HCT116 (cell line): ENCODE results near the gene PLEKHG5. TPM values are rescaled to one million over a fixed set of nuclear protein-coding genes. Genes with fewer than 3 reads are reported as not detected.
A peak's percentile ranks its signal among the peaks of the same experiment; 100 is the strongest.

Experiments
- ATAC-seq: fragments of 200-7000 bp; cut with Tn5 transposase; 2 replicates; pipeline ENCODE4 v1.9.1; 2020; ENCODE audit warnings: mild to moderate bottlenecking, moderate library complexity
- BruUV-seq: library from RNA; stranded (reverse); fragments of 400-500 nt; replicated peaks from 2 replicates; lab custom pipeline; 2021; lab: Mats Ljungman, UMichigan
- CTCF ChIA-PET: fragments of 300-600 bp; sonication (Branson Sonifier 250); formaldehyde crosslinking; loops from one replicate; lab custom pipeline; 2021; ENCODE audit warnings: antibody characterized with exemption; lab: Charles Lee
- POLR2A ChIA-PET: fragments of 300-600, 350-600 bp; sonication (Branson Sonifier 250); formaldehyde crosslinking; loops from one replicate; lab custom pipeline; 2021; ENCODE audit warnings: antibody characterized with exemption; lab: Charles Lee
- RAD21 ChIA-PET, 2 experiments: fragments of 300-600 bp; sonication (Branson Sonifier 250); formaldehyde crosslinking; loops; one replicate each; lab custom pipeline; 2023; ENCODE audit warnings: low total read pairs in 2 of 2; ENCODE audit not compliant: uncharacterized antibody in 2 of 2, unreplicated experiment in 2 of 2, low non-redundant PET in 1 of 2; lab: Charles Lee
- DNase-seq: peaks from one replicate; pipeline ENCODE4 v3.0.0-alpha.2; 2010; ENCODE audit warnings: low read depth, low spot score
- H2AFZ ChIP-seq: fragments of 200-600 bp; shearing (Covaris generic), sonication (generic); 2 replicates; pipeline ENCODE4 v1.6.1; 2017; ENCODE audit warnings: low read depth, mixed run types, mixed read lengths, antibody characterized with exemption, low read length; ENCODE audit not compliant: poor library complexity, severe bottlenecking
- H3K27ac ChIP-seq: 2 replicates; pipeline ENCODE4 v1.5.1; 2012; ENCODE audit warnings: low read depth, low read length
- H3K27me3 ChIP-seq: fragments of 200-600 bp; sonication (generic); 2 replicates; pipeline ENCODE4 v1.6.1; 2016; ENCODE audit warnings: mixed run types, low read length, mixed read lengths; ENCODE audit not compliant: insufficient read depth
- H3K36me3 ChIP-seq, 2 experiments: fragments of 200-500 bp in 1 of 2; fragments of 200-600 bp in 1 of 2; sonication (Bioruptor generic) in 1 of 2; sonication (generic) in 1 of 2; 2 replicates each; pipeline versions ENCODE4 v1.5.1 to v1.6.1; 2014 to 2016; ENCODE audit warnings: low read length in 2 of 2, inconsistent platforms in 1 of 2, mixed read lengths in 1 of 2, mixed run types in 1 of 2; ENCODE audit not compliant: insufficient read depth in 2 of 2, control insufficient read depth in 1 of 2
- H3K4me1 ChIP-seq, 2 experiments: fragments of 200-600 bp in 1 of 2; sonication (generic) in 1 of 2; 2 replicates each; pipeline versions ENCODE4 v1.5.1 to v1.6.1; 2012 to 2017; ENCODE audit warnings: low read length in 2 of 2, inconsistent platforms in 1 of 2, mild to moderate bottlenecking in 1 of 2, mixed read lengths in 1 of 2, mixed run types in 1 of 2, moderate library complexity in 1 of 2; ENCODE audit not compliant: insufficient read depth in 2 of 2, control insufficient read depth in 1 of 2
- H3K4me2 ChIP-seq: fragments of 200-600 bp; sonication (generic); 2 replicates; pipeline ENCODE4 v1.6.1; 2017; ENCODE audit warnings: mixed run types, low read length, mixed read lengths
- H3K4me3 ChIP-seq, 2 experiments: fragments of 200-600 bp in 1 of 2; sonication (generic) in 1 of 2; replicated peaks in 1 of 2; 2 replicates each; pipeline ENCODE4 v1.5.1; 2011 to 2016; ENCODE audit warnings: low read length in 2 of 2, control low read depth in 1 of 2, low read depth in 1 of 2, mild to moderate bottlenecking in 1 of 2, mixed read lengths in 1 of 2, mixed run types in 1 of 2
- H3K79me2 ChIP-seq: fragments of 200-600 bp; sonication (generic); 2 replicates; pipeline ENCODE4 v1.6.1; 2017; ENCODE audit warnings: mild to moderate bottlenecking, mixed run types, low read length, moderate library complexity, mixed read lengths; ENCODE audit not compliant: insufficient read depth
- H3K9ac ChIP-seq: fragments of 200-600 bp; sonication (generic); 2 replicates; pipeline ENCODE4 v1.6.1; 2016; ENCODE audit warnings: low read length, mixed read lengths
- H3K9me2 ChIP-seq: fragments of 200-600 bp; sonication (generic), shearing (Covaris generic); 2 replicates; pipeline ENCODE4 v1.6.1; 2017; ENCODE audit warnings: mixed run types, mild to moderate bottlenecking, moderate library complexity; ENCODE audit not compliant: insufficient read depth
- H3K9me3 ChIP-seq, 2 experiments: fragments of 200-500 bp in 1 of 2; fragments of 200-600 bp in 1 of 2; sonication (Bioruptor generic) in 1 of 2; sonication (generic) in 1 of 2; 2 replicates each; pipeline ENCODE4 v1.6.1; 2014 to 2017; ENCODE audit warnings: low read length in 2 of 2, mixed read lengths in 2 of 2, inconsistent platforms in 1 of 2, low read depth in 1 of 2, mild to moderate bottlenecking in 1 of 2, mixed run types in 1 of 2, moderate library complexity in 1 of 2; ENCODE audit not compliant: control insufficient read depth in 1 of 2, insufficient read depth in 1 of 2
- H4K20me1 ChIP-seq: fragments of 200-600 bp; sonication (generic), shearing (Covaris generic); 2 replicates; pipeline ENCODE4 v1.6.1; 2017; ENCODE audit warnings: mixed run types, mild to moderate bottlenecking, moderate library complexity; ENCODE audit not compliant: insufficient read depth
- ELF1 ChIP-seq: IDR thresholded peaks from 2 replicates; pipeline ENCODE4 v1.6.1; 2012; ENCODE audit warnings: low read depth, borderline replicate concordance
- JUND ChIP-seq: IDR thresholded peaks from 2 replicates; pipeline ENCODE4 v1.6.1; 2012
- REST ChIP-seq: IDR thresholded peaks from 2 replicates; pipeline ENCODE4 v1.6.1; 2012; ENCODE audit warnings: low read depth
- intact Hi-C: fragments of 100-400 bp; cut with micrococcal nuclease; formaldehyde crosslinking; loops from 2 replicates; pipeline ENCODE4 v1.10.0; 2022
- total RNA-seq: library from RNA; stranded (reverse); gene quantifications from one replicate; pipeline ENCODE4 v1.2.1, GENCODE V29; 2021; ENCODE audit not compliant: unreplicated experiment

The PLEKHG5 gene
- total RNA-seq, 1 experiment from 2014 or later, result 33.0 TPM

DNA sequence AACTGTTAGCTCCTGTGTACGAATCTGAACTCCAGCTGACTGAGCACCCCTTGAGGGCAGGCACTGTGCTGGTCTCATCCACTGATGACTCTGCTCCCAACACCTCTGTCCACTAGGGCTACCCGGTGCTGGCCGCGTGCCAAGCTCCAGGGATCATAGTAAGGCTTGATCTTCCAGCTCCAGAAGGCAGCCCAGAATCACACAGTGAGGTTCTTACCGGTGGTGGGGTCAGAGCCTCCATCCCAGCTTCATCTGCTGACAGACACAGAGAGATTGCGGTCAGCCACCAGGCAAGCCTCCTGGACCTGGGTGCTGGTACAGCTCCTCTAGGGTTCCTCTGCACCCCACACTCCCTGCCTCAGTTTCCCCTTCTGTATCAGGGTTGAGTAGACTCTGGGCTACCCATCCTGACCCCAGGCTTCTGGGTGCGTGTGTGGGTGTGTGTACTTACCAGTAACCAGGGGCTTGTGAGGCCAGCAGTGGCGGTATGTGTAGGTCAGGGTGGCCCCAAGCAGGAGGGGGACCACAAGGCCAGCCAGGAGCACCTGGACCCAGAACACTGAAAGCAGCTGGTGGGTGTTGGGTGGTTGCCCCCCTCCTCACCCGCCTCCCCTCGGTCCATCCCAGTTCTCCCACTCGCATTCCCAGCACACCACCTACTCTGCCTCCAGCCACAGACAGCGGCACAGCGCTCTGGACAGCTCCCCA, 28.9 kb downstream of the PLEKHG5 start:
- H3K9me3 ChIP-seq, result no peaks in the 10 kb centered on the region
- ChIA-PET CTCF (no interaction called here), RAD21 (no interaction called here), POLR2A (interaction anchor here (1.0 to 1.6 kb wide), 2 partner anchors 13 to 43 kb away, joined by 3 to 4 read pairs; partner anchors contain the start of gene HES2)
- H3K36me3 ChIP-seq, result peaks cover 3 to 11% of the 10 kb centered on the region in 2 experiments; a peak in 1 of 4 replicates
- H3K27ac ChIP-seq, result no peak overlapping the region
- no peak overlapping the region for H3K4me2 ChIP-seq
- H3K9ac ChIP-seq, result no peak overlapping the region
- no peak for DNase-seq
- no TSS peak for BruUV-seq
- no peaks in the 10 kb centered on the region for H3K27me3 ChIP-seq
- ATAC-seq, result peak; percentile 18; the same call in 1 of the 2 replicates
- H3K79me2 ChIP-seq, result no peaks in the 10 kb centered on the region
- TF ChIP-seq JUND, result 0 out of 2 replicates have a peak, but pooled peaks have one; percentile 22
- no peak for TF ChIP-seq REST
- no peak for TF ChIP-seq ELF1
- H2AFZ ChIP-seq, result no peak overlapping the region
- intact Hi-C loops, result no loop called here
- H4K20me1 ChIP-seq, result no peaks in the 10 kb centered on the region
- no peaks in the 10 kb centered on the region for H3K9me2 ChIP-seq
- H3K4me1 ChIP-seq, result peaks cover 3 to 10% of the 10 kb centered on the region in 2 experiments; a peak in 3 of 4 replicates
- no peak overlapping the region for H3K4me3 ChIP-seq
